Measurements from ENCODE around the gene NXN. TPM values are rescaled to one million over a fixed set of nuclear protein-coding genes. Genes with fewer than 3 reads are reported as not detected.
"Not testable (repeated sequence)": the region's sequence is repeated elsewhere in the genome, so short reads cannot be mapped to it uniquely, and the experiment has no call there.

NXN gene
- total RNA-seq, 1 donor from 2014 or later, result 53.1 TPM

- Mint-ChIP-seq H3K4me1 (ENCODE audit: low read depth) (no peaks in the 10 kb centered on the region), H3K4me3 (ENCODE audit: low read depth) (no peak overlapping the region), H3K9me3 (ENCODE audit: low read depth) (no peaks in the 10 kb centered on the region), H3K27me3 (no peaks in the 10 kb centered on the region), H3K36me3 (ENCODE audit: insufficient read depth) (peaks cover 11% of the 10 kb centered on the region), H3K27ac (no peak overlapping the region)
- TF ChIP-seq, protein P1, sequence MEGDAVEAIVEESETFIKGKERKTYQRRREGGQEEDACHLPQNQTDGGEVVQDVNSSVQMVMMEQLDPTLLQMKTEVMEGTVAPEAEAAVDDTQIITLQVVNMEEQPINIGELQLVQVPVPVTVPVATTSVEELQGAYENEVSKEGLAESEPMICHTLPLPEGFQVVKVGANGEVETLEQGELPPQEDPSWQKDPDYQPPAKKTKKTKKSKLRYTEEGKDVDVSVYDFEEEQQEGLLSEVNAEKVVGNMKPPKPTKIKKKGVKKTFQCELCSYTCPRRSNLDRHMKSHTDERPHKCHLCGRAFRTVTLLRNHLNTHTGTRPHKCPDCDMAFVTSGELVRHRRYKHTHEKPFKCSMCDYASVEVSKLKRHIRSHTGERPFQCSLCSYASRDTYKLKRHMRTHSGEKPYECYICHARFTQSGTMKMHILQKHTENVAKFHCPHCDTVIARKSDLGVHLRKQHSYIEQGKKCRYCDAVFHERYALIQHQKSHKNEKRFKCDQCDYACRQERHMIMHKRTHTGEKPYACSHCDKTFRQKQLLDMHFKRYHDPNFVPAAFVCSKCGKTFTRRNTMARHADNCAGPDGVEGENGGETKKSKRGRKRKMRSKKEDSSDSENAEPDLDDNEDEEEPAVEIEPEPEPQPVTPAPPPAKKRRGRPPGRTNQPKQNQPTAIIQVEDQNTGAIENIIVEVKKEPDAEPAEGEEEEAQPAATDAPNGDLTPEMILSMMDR (IDR thresholded peaks at IDR 0.05; ENCODE audit: unreplicated experiment), result no peak
- DNase-seq (ENCODE audit: low spot score, unreplicated experiment), result no peak
Observed at GRCh38 chr17:789160-789840, 190.3 kb downstream of the NXN start.

DNA sequence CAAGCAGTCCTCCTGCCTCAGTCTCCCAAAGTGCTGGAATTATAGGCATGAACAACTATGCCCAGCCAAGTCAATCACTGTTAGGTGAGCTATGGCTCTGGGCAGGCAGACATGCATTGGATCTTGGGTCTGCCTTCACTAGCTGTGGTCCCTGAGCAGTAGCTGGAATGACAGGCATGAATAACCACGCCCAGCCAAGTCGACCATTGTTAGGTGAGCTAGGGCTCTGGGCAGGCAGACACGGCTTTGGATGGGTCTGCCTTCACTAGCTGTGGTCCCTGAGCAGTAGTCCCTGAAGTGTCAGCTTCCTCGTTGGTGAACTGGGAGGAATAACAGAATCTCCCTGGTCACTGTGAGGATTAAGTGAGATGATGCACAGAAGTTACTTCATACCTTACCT, 191.0 kb downstream of the NXN start:
- TF ChIP-seq, protein P1 (IDR thresholded peaks at IDR 0.05; ENCODE audit: unreplicated experiment), result no peak
- Mint-ChIP-seq H3K27ac (no peak overlapping the region), H3K4me3 (ENCODE audit: low read depth) (no peak overlapping the region), H3K27me3 (no peaks in the 10 kb centered on the region), H3K9me3 (ENCODE audit: low read depth) (no peaks in the 10 kb centered on the region), H3K4me1 (ENCODE audit: low read depth) (peaks cover 4% of the 10 kb centered on the region), H3K36me3 (ENCODE audit: insufficient read depth) (peaks cover 11% of the 10 kb centered on the region)
- no peak for DNase-seq (ENCODE audit: low spot score, unreplicated experiment)

- H3K36me3 Mint-ChIP-seq (ENCODE audit: insufficient read depth), result peaks cover 11% of the 10 kb centered on the region
- TF ChIP-seq, protein P1 (IDR thresholded peaks at IDR 0.05; ENCODE audit: unreplicated experiment), result no peak
- H3K27me3 Mint-ChIP-seq, result no peaks in the 10 kb centered on the region
- no peaks in the 10 kb centered on the region for H3K9me3 Mint-ChIP-seq (ENCODE audit: low read depth)
- H3K27ac Mint-ChIP-seq, result no peak overlapping the region
- DNase-seq (ENCODE audit: low spot score, unreplicated experiment), result no peak
- H3K4me1 Mint-ChIP-seq (ENCODE audit: low read depth), result peaks cover 11% of the 10 kb centered on the region
- H3K4me3 Mint-ChIP-seq (ENCODE audit: low read depth), result no peak overlapping the region
Observed at GRCh38 chr17:787641-788221, 191.8 kb downstream of the NXN start.

DNA sequence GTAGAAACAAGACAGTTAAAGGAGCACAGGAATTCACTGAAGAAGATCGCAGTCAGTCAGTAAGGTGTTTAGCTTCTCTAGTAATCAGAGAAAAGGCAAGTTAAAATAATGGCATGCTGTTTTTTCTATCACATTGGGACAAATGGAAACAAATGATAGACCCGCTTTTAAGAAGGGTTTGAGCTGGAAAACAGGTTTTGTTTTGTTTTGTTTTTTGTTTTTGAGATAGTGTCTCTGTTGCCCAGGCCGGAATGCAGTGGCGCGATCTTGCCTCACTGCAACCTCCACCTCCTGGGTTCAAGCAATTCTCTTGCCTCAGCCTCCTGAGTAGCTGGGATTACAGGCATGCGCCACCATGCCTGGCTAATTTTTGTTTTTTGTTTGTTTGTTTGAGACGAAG, 193.7 kb downstream of the NXN start:
- H3K27ac Mint-ChIP-seq; H3K9me3 Mint-ChIP-seq (ENCODE audit: low read depth); DNase-seq (ENCODE audit: low spot score, unreplicated experiment); H3K4me3 Mint-ChIP-seq (ENCODE audit: low read depth); H3K27me3 Mint-ChIP-seq; H3K36me3 Mint-ChIP-seq (ENCODE audit: insufficient read depth): not testable (repeated sequence)
- peaks cover 18% of the 10 kb centered on the region for H3K4me1 Mint-ChIP-seq (ENCODE audit: low read depth)

- Mint-ChIP-seq H3K4me1 (ENCODE audit: low read depth) (peaks cover 20% of the 10 kb centered on the region), H3K4me3 (ENCODE audit: low read depth) (peak overlapping the region; percentile 96), H3K27ac (no peak overlapping the region), H3K36me3 (ENCODE audit: insufficient read depth) (peaks cover 6% of the 10 kb centered on the region), H3K27me3 (no peaks in the 10 kb centered on the region), H3K9me3 (ENCODE audit: low read depth) (no peaks in the 10 kb centered on the region)
- no peak for DNase-seq (ENCODE audit: low spot score, unreplicated experiment)
- TF ChIP-seq, protein P1 (IDR thresholded peaks at IDR 0.05; ENCODE audit: unreplicated experiment), result no peak
Observed at GRCh38 chr17:784143-784542, 195.4 kb downstream of the NXN start.

Measured in progenitor cell of endocrine pancreas (in vitro differentiated cells).